HTERT RPE-1 (cell line): ENCODE data around the gene SOX11.

Source experiments
- in situ Hi-C: fragments of 300-500 bp; cut with MboI; formaldehyde crosslinking; loops from 4 replicates; pipeline ENCODE4 v1.14.3; 2020; ENCODE audit warnings: low sequenced_read_pairs

Gene SOX11

GRCh38 chr2:5722236-5722635 lies 30.1 kb downstream of the SOX11 start:
- in situ Hi-C loops: no loop called here

- in situ Hi-C loops: no loop called here
These were observed 31.9 kb downstream of the SOX11 start for GRCh38 chr2:5723791-5724735.

GRCh38 chr2:5725072-5725471 lies 32.9 kb downstream of the SOX11 start:
- in situ Hi-C loops: no loop called here

DNA sequence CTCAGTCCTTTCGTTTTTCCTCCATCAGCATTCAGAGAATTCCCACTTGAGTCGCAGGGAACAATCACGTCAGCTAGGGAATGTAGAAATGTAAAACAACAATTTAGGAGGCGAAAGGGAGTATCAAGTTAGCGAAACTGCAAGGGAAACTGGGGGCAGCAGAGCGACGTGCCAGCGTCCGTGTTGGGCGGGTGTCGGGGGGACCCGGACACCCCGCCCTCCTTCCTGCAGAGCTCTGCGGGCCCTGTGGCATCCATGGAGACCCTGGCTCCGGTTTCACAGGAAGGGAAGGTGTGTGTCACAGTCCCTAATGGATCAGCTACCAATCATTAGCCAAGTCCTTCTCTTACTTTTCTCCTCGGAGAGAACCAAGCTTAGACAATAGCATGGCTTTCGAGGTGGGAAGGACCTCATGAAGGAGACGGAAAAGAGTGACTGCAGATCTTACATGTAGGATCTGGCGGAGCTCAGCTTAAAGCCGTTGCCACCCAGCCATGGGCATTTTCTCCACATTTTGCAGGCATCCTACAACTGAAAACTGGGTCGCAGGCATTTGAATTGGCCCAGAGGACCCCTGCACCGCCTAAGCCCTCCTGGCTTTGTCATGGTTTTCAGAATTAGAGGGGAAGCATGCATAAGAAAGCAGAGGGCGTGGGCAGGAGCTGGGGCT lies 33.7 kb downstream of the SOX11 start:
- in situ Hi-C loops: no loop called here

DNA sequence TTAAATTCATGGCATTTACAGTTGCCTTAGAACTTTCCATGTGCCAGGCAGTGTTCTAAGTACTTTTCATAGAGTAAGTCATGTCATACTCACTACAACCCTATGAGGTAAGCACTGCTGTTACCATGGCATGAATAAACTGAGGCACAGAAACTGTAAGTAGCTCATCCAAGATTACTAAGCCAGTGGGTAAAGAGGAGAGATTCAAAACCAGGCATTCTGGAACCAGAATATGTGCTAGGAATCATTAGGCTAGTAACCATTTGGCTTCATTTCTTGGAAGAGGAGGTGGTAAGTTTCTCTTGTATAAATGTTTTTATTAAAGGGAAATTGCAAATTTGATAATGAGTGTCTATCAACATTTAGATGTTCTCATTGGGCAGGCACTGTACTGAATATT lies 35.1 kb downstream of the SOX11 start:
- in situ Hi-C loops: no loop called here

- in situ Hi-C loops: no loop called here
These were observed 37.2 kb downstream of the SOX11 start for GRCh38 chr2:5729416-5729815.

- in situ Hi-C loops: no loop called here
These were observed 38.2 kb downstream of the SOX11 start for GRCh38 chr2:5730386-5730785.

DNA sequence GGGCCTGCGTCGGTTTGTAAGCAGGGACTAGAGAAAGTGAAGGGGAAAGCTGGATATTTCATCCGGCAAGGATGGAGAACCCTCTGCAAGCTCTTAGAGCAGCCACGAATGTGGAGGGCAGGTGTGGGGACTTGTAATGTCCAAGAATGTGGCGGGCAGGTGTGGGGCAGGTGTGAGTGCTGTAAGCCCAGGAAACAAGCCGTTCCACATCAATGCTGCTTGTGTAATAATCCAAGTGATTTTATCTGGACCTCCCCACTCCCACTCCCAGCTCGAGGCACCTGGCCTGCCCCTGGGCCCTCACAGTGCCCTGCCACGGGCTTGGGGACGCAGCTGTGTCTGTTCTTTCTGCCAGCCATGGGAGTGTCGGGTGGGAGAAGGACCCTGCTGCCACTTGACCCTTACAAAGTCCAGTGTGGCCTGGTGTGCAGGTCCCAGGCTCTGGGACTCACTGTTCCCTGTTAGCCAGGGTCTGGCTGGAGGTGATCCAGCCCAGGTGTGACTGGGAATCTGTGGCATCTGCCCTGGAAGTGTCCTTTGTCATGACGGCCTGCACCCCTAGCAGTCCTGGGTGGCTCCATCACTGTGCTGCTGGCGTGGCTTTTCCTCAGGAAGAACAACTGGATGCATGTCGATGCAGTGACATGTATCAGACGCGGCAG lies 42.8 kb downstream of the SOX11 start:
- in situ Hi-C loops: no loop called here

DNA sequence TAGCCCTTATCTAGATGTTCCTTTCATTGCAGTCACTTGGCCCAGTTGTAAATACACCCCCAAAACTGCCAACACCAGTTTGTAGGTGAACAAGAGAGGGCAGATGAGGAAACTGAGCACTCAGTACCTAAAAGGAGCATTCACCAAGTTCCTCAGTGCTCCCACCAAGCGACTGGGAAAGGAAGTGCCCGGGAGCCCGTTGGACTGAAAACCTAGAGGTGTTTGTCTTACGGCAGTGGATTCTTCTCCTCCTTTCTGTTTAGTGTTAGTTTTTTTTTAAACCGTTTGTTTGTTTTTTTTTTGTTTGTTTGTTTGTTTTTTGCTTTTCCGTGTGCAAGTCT lies 43.3 kb downstream of the SOX11 start:
- in situ Hi-C loops: no loop called here

- in situ Hi-C loops: no loop called here
These were observed 43.9 kb downstream of the SOX11 start for GRCh38 chr2:5736050-5736449.

- in situ Hi-C loops: no loop called here
These were observed 44.7 kb downstream of the SOX11 start for GRCh38 chr2:5736886-5737285.

DNA sequence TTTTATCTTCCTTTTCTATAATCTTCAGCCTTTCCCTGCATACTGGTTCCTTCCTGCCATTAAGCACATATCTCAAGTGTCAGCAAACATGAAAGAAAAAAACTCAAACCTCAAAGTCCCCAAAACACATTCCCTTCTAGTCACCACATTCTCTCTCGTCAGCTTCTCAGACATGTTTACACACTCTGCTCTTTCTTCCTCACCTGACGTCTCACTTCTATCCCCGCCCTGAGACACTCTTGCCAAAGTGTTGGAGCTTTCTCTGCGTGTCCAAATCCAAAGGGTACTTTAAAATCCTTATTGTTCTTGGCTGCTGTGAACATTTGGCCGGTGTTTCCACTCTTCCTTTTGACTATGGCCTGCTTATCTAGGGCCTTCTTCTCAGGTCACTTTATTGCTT lies 47.9 kb downstream of the SOX11 start:
- in situ Hi-C loops: no loop called here

DNA sequence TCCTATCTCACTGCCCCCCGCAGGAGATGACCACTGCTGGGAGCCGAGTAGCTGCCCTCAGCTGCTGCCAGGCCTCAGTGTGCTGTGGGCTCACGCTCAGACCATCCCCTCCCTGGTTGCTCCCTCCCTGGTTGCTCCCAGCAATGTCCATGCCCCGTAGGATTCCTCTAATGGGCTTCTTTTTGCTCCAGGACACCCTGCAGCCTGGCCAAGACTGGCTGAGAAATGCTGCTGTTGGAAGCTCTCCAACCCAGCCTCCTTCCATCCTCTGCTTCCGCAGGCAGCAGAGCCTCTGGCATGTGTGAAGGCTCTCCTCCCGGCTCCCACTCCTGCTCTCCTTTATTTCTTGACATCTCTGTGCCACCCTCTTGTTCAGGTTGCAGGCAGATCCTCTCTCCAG lies 48.6 kb downstream of the SOX11 start:
- in situ Hi-C loops: no loop called here

DNA sequence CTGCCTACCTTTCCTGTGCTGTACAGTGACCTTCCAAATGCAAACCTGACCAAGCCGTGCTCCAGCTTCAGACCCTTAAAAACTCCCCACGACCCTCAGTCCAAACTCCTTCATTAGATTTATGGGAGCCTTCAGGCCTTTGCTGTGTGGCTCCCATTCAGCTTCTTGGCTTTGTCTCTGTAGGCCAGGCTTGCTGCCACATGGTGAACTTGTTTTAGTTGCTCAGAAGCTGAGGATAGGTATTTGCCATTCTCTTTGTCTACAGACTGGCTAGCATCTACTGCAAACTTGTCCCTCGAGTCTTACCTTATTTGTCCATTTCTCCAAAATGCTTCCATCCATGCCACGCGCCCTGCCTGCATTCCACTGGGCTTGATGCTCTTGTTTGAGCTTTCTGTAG lies 49.1 kb downstream of the SOX11 start:
- in situ Hi-C loops: no loop called here

DNA sequence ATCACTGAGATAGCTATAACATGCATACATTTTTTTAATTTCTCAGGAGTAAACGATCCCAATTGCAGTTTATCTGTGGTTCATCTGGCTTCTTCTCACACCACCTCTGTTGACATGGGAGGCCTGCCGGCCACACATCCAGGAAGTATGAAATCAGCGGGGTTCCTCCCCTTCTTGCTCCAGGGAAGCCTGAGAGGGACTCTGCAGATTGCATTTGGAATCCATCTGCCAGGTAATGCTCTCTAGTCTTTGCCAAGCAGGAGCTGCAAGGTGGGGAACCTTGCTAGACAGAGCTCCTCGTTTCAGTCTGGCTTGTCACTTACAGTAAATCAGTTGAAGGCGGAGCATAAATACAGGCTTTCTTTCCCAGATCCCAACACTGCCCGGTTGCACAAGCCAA lies 49.9 kb downstream of the SOX11 start:
- in situ Hi-C loops: no loop called here

DNA sequence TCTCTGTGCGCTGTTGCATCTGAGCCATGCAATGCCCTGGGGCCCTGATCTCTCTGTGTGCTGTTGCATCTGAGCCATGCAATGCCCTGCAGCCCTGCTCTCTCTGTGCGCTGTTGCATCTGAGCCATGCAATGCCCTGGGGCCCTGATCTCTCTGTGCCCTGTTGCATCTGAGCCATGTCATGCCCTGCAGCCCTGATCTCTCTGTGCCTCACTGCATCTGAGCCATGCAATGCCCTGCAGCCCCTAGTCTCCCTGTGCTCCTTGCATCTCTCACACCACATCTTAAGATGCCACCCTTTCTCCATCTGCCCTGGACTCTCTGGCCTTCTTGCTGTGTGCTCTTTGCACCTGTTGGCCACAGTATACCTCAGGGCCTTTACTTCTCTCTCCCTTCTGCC lies 56.2 kb downstream of the SOX11 start:
- in situ Hi-C loops: no loop called here

GRCh38 chr2:5748946-5749345 lies 56.8 kb downstream of the SOX11 start:
- in situ Hi-C loops: no loop called here

- in situ Hi-C loops: no loop called here
These were observed 57.2 kb downstream of the SOX11 start for GRCh38 chr2:5749347-5749746.
